Measurements from ENCODE around the gene ONECUT1.

- TF ChIP-seq SMAD4 (CRISPR knock-in tag; IDR thresholded peaks at IDR 0.05) (no peak), PRDM15 (CRISPR knock-in tag; IDR thresholded peaks at IDR 0.05) (no peak), NR3C1 (CRISPR knock-in tag; conservative IDR thresholded peaks at IDR 0.05; ENCODE audit: low read depth) (no peak)
- TF ChIP-seq, protein P1, sequence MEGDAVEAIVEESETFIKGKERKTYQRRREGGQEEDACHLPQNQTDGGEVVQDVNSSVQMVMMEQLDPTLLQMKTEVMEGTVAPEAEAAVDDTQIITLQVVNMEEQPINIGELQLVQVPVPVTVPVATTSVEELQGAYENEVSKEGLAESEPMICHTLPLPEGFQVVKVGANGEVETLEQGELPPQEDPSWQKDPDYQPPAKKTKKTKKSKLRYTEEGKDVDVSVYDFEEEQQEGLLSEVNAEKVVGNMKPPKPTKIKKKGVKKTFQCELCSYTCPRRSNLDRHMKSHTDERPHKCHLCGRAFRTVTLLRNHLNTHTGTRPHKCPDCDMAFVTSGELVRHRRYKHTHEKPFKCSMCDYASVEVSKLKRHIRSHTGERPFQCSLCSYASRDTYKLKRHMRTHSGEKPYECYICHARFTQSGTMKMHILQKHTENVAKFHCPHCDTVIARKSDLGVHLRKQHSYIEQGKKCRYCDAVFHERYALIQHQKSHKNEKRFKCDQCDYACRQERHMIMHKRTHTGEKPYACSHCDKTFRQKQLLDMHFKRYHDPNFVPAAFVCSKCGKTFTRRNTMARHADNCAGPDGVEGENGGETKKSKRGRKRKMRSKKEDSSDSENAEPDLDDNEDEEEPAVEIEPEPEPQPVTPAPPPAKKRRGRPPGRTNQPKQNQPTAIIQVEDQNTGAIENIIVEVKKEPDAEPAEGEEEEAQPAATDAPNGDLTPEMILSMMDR (IDR thresholded peaks at IDR 0.05): no peak
Observed at GRCh38 chr15:52730173-52730572, 60.0 kb downstream of the ONECUT1 start.
